ENCODE data around the gene CHN2.

CHN2 gene

DNA sequence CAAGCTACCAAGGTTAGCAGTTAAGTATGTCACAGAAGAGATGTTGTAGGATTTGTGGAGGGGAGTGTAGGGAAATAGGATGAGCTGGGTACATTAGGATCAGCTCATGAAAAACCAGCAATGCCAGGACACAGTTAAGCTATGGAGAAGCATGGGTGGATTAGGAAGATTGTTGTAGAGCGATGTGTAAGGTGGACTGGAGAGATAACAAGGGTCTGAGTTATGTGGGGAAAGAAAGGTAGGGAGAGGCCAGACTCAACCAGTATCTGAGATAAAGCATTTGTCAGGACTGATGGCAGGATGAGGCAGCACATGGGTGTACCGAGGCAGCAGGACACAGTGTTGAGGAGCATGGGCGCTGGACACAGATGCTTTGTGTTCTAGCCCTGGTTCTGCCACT is 283.7 kb downstream of the CHN2 start:
- DNase-seq (ENCODE audit: low read depth), result no peak

DNA sequence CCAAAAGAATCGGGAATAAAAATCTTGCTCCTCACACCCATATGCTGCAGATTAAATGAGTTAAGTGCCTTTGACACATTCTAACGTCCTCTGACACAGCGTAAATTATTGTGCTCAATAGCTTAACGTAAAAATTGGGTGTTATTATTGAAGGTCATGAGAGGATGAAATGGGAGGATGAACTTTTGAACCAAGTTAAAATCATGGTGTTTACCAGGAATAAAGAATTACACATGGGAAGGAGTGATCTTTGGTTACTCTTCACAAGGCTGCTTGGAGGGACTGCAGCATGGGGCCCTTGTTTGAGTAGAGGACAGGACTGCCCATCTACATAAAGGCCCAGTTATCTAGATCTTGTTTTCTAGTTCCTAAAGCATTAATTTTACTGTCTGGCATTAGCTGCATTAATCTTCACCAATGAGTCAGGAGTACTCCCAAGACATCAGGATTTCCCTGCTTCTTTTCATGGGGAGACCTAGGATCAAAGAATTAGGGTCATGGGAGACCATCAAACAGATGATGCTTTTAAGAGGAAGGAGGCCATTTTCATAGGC is 284.2 kb downstream of the CHN2 start:
- no peak overlapping the region for H3K4me3 ChIP-seq (ENCODE audit: low read depth, low read length)
- TF ChIP-seq, protein P1, sequence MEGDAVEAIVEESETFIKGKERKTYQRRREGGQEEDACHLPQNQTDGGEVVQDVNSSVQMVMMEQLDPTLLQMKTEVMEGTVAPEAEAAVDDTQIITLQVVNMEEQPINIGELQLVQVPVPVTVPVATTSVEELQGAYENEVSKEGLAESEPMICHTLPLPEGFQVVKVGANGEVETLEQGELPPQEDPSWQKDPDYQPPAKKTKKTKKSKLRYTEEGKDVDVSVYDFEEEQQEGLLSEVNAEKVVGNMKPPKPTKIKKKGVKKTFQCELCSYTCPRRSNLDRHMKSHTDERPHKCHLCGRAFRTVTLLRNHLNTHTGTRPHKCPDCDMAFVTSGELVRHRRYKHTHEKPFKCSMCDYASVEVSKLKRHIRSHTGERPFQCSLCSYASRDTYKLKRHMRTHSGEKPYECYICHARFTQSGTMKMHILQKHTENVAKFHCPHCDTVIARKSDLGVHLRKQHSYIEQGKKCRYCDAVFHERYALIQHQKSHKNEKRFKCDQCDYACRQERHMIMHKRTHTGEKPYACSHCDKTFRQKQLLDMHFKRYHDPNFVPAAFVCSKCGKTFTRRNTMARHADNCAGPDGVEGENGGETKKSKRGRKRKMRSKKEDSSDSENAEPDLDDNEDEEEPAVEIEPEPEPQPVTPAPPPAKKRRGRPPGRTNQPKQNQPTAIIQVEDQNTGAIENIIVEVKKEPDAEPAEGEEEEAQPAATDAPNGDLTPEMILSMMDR (IDR thresholded peaks at IDR 0.05; ENCODE audit: insufficient read depth, low read depth, low read length, missing control alignments), result no peak
- DNase-seq (ENCODE audit: low read depth), result no peak

More for the DNA sequence above, 283.7 kb downstream of the CHN2 start:
- TF ChIP-seq, protein P1 (IDR thresholded peaks at IDR 0.05; ENCODE audit: insufficient read depth, low read depth, low read length, missing control alignments), result no peak
- no peak overlapping the region for H3K4me3 ChIP-seq (ENCODE audit: low read depth, low read length)

DNA sequence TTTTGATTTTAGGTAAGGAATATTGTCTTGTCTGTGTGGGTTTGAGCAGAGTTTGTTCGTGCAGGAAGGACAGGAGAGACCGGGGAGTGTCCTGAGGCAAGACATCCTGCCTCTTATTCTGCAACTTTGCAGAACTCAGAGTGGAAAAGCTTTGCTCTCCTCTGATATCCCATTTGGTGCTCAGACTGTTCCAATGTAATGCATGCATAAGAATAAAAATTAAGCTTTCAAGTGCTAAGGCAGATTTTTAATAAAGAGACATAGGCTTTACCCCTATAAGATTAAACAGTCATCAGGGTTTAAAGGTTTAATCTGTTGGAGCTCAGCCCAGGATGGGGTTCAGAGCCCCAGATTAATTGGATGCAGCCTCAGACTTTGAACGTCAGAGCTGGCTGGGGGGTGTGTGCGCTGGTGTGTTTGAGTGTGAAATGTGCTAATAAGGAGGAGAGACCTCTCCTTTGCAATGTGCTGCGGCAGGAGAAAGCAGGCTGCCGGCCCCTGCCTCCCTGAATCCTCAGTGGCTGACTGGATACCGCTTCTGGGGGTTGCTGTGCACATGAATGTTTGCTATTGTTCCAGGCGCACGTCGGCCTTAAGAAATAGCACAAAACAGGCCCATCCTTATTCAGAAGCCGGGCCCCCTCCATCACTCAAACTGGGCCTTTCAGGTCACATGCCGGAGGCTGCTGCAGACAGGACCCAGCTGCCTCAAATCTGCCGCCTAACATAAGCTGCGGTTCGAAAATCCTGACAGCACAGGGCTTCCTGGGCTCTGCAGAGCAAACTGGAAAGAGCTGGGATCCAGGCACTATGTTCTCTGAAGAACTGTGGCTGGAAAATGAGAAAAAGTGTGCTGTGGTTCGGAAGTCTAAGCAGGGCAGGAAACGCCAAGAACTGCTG is 285.0 kb downstream of the CHN2 start:
- TF ChIP-seq, protein P1 (IDR thresholded peaks at IDR 0.05; ENCODE audit: insufficient read depth, low read depth, low read length, missing control alignments), result no peak
- DNase-seq (ENCODE audit: low read depth), result no peak
- no peak overlapping the region for H3K4me3 ChIP-seq (ENCODE audit: low read depth, low read length)

DNA sequence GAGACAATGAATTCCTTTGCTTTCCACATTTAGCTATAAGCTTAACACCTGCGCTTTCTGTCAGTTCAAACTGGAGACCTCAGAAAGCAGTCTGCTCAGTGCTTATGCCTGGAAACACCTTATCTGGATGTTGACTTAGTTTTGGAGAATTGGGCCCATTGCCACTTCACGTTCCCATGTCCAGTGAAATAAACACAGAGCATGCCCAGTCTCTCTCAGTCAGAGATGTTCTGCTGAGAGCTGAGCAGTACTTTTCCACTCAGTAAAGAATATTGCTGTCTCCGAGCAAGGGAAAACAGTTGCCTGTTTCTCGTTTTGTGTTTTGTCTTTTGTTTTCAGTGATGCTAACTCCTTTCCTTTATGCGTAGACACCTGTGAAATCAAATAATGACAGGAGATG is 285.9 kb downstream of the CHN2 start:
- TF ChIP-seq, protein P1 (IDR thresholded peaks at IDR 0.05; ENCODE audit: insufficient read depth, low read depth, low read length, missing control alignments), result no peak
- no peak overlapping the region for H3K4me3 ChIP-seq (ENCODE audit: low read depth, low read length)
- DNase-seq (ENCODE audit: low read depth), result no peak

DNA sequence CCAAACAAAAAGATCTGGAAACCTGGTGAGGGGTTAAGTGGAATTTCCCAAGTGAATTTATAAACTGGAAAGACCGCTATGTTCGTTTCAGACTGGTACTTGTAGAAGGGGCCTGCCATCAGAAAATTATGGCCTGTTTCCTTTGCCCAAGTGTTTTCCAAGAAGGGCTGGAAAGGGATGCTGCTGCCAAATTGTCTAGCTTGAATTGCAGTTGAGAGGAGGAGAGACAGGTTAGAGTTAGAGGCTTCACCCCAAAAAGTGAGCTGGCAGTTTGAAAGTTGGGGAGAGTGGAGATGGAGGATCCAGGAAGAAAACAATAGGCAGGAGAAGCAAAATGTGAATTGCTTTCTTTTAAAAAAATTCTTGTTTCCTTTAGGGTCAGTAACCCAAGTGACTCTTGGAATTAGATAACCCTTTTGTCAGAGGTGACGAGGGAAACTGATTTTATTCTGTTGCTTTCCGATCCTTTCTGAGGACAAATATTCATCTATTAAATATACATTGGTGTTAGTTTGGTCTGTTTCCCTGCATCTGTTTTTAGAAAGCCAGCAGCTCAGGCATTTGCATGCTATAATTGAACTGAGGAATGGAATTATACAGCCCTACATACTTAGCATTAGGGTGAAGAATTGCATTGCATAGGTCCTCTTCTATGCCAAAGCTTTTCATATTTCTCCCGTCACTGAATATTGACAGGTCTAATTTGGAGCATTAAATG is 286.5 kb downstream of the CHN2 start:
- TF ChIP-seq, protein P1 (IDR thresholded peaks at IDR 0.05; ENCODE audit: insufficient read depth, low read depth, low read length, missing control alignments), result no peak
- no peak overlapping the region for H3K4me3 ChIP-seq (ENCODE audit: low read depth, low read length)
- no peak for DNase-seq (ENCODE audit: low read depth)

DNA sequence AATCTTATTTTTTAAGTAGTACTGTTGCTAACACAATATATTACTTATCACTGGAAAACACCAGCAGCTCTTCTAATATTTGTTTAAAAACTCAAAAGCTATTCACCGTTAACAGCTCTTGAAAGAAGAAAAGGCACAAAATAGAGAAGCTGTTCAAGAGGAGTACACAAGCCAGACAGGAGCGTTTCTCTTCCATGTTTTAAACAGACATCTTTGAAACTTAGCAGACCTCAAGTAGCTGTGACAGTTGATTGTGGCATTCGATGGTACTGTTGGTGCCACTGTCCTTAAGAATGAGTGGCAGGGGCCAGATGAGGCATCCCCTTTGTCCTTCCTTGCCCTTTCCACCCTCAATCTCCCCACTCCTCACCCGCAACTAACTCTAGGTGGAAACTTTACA is 287.5 kb downstream of the CHN2 start:
- H3K4me3 ChIP-seq (ENCODE audit: low read depth, low read length), result no peak overlapping the region
- DNase-seq (ENCODE audit: low read depth), result no peak
- TF ChIP-seq, protein P1 (IDR thresholded peaks at IDR 0.05; ENCODE audit: insufficient read depth, low read depth, low read length, missing control alignments), result no peak

Data from GM12865 (cell line).